ENCODE results near the gene TRIM45.
"Not testable (repeated sequence)": the region's sequence is repeated elsewhere in the genome, so short reads cannot be mapped to it uniquely, and the experiment has no call there.

The TRIM45 gene

GRCh38 chr1:117130526-117130925 lies 9.0 kb upstream of the TRIM45 start:
- no peak for DNase-seq (ENCODE audit: low read depth in 2 of 2)

GRCh38 chr1:117128323-117129079 lies 7.0 kb upstream of the TRIM45 start:
- DNase-seq (ENCODE audit: low read depth in 2 of 2) = no peak

GRCh38 chr1:117127795-117128194 lies 6.2 kb upstream of the TRIM45 start:
- DNase-seq (ENCODE audit: low read depth in 2 of 2) = no peak

GRCh38 chr1:117124661-117125060 lies 3.1 kb upstream of the TRIM45 start:
- no peak for DNase-seq (ENCODE audit: low read depth in 2 of 2)

GRCh38 chr1:117123274-117123673 lies 1.7 kb upstream of the TRIM45 start:
- DNase-seq (ENCODE audit: low read depth in 2 of 2) = no peak

GRCh38 chr1:117122330-117123025 lies 929 bp upstream of the TRIM45 start:
- no peak for DNase-seq (ENCODE audit: low read depth in 2 of 2)

- no peak for DNase-seq (ENCODE audit: low read depth in 2 of 2)
Observed at GRCh38 chr1:117120774-117121588, 568 bp downstream of the TRIM45 start.

GRCh38 chr1:117119144-117119543 lies 2.4 kb downstream of the TRIM45 start:
- DNase-seq (ENCODE audit: low read depth in 2 of 2) = not testable (repeated sequence)

GRCh38 chr1:117118137-117118536 lies 3.4 kb downstream of the TRIM45 start:
- DNase-seq (ENCODE audit: low read depth in 2 of 2) = no peak

- no peak for DNase-seq (ENCODE audit: low read depth in 2 of 2)
Observed at GRCh38 chr1:117117697-117118096, 3.9 kb downstream of the TRIM45 start.

- DNase-seq (ENCODE audit: low read depth in 2 of 2) = no peak
Observed at GRCh38 chr1:117116784-117117130, 4.8 kb downstream of the TRIM45 start.

- DNase-seq (ENCODE audit: low read depth in 2 of 2) = no peak
Observed at GRCh38 chr1:117116090-117116783, 5.3 kb downstream of the TRIM45 start.

GRCh38 chr1:117114877-117115276 lies 6.7 kb downstream of the TRIM45 start:
- no peak for DNase-seq (ENCODE audit: low read depth in 2 of 2)

- DNase-seq (ENCODE audit: low read depth in 2 of 2) = no peak
Observed at GRCh38 chr1:117113199-117113598, 8.3 kb downstream of the TRIM45 start.

- no peak for DNase-seq (ENCODE audit: low read depth in 2 of 2)
Observed at GRCh38 chr1:117112047-117112717, 9.4 kb downstream of the TRIM45 start.

GRCh38 chr1:117110774-117111173 lies 10.8 kb downstream of the TRIM45 start:
- DNase-seq (ENCODE audit: low read depth in 2 of 2) = no peak

GRCh38 chr1:117107364-117107763 lies 14.2 kb downstream of the TRIM45 start:
- no peak for DNase-seq (ENCODE audit: low read depth in 2 of 2)

- no peak for DNase-seq (ENCODE audit: low read depth in 2 of 2)
Observed at GRCh38 chr1:117106478-117106877, 15.1 kb downstream of the TRIM45 start.

- DNase-seq (ENCODE audit: low read depth in 2 of 2) = no peak
Observed at GRCh38 chr1:117105722-117106121, 15.8 kb downstream of the TRIM45 start.

GRCh38 chr1:117104986-117105385 lies 16.6 kb downstream of the TRIM45 start:
- no peak for DNase-seq (ENCODE audit: low read depth in 2 of 2)

- not testable (repeated sequence) for DNase-seq (ENCODE audit: low read depth in 2 of 2)
Observed at GRCh38 chr1:117101858-117102257, 19.7 kb downstream of the TRIM45 start.
